B cell (primary cell): ENCODE results near the gene BBOX1. TPM values are rescaled to one million over a fixed set of nuclear protein-coding genes. Genes with fewer than 3 reads are reported as not detected.

Source experiments
- polyA plus RNA-seq: library from polyadenylated mRNA; depleted of rRNA; stranded (reverse); fragments of >200 nt; gene quantifications from 2 replicates; pipeline ENCODE4 v1.2.3, GENCODE V29; 2012
- total RNA-seq, 2 donors: library from RNA; stranded (reverse); fragments of 120-200 nt in 1 of 2; gene quantifications; 1 replicate in 1 of 2; 2 replicates in 1 of 2; pipeline versions ENCODE4 v1.2.3 to v1.2.4, GENCODE V29; 2013 to 2022

The BBOX1 gene
- total and polyA plus RNA-seq, 2 donors (not counting 1 experiment from before 2014, with no cell fraction given), result not detected

Other genes starting within 250 kb of the BBOX1 start
- not detected in 2 replicates for gene FIBIN, start 46.7 kb upstream of the BBOX1 start, total RNA-seq
- not detected in 2 replicates for gene FIBIN, start 46.7 kb upstream of the BBOX1 start, polyA plus RNA-seq